MM.1S (cell line): ENCODE measurements around the gene WDR45B.

Experiments used
- DNase-seq: peaks from one replicate; pipeline ENCODE4 v3.0.0-alpha.2; 2015
- H2AFZ ChIP-seq: fragments of 300-600 bp; sonication (generic); 2 replicates; pipeline ENCODE4 v1.6.0; 2016; ENCODE audit warnings: antibody characterized with exemption, low read length
- H3F3A ChIP-seq: fragments of 300-600 bp; sonication (generic); 2 replicates; pipeline ENCODE4 v1.6.1; 2016; ENCODE audit warnings: mild to moderate bottlenecking, antibody characterized with exemption, low read length, moderate library complexity, mixed read lengths; ENCODE audit not compliant: insufficient read depth
- H3K27ac ChIP-seq: fragments of 300-600 bp; sonication (generic); 2 replicates; pipeline ENCODE4 v1.5.1; 2016; ENCODE audit warnings: mild to moderate bottlenecking, low read length
- H3K27me3 ChIP-seq: fragments of 300-600 bp; sonication (generic); replicated peaks from 2 replicates; pipeline ENCODE4 v1.6.0; 2016; ENCODE audit warnings: low read length; ENCODE audit not compliant: insufficient read depth
- H3K36me3 ChIP-seq: fragments of 300-600 bp; sonication (generic); replicated peaks from 2 replicates; pipeline ENCODE4 v1.6.1; 2016; ENCODE audit warnings: mild to moderate bottlenecking, low read length, mixed read lengths; ENCODE audit not compliant: insufficient read depth
- H3K4me1 ChIP-seq: fragments of 300-600 bp; sonication (generic); 2 replicates; pipeline ENCODE4 v1.6.1; 2016; ENCODE audit warnings: low read length, mixed read lengths
- H3K4me2 ChIP-seq: fragments of 300-600 bp; sonication (generic); 2 replicates; pipeline ENCODE4 v1.6.0; 2016; ENCODE audit warnings: low read depth, low read length
- H3K4me3 ChIP-seq: fragments of 300-600 bp; sonication (generic); 2 replicates; pipeline ENCODE4 v1.5.1; 2016; ENCODE audit warnings: low read length, mixed read lengths
- H3K79me2 ChIP-seq: fragments of 300-600 bp; sonication (generic); 2 replicates; pipeline ENCODE4 v1.6.1; 2016; ENCODE audit warnings: mixed run types, low read length, mixed read lengths
- H3K9ac ChIP-seq: fragments of 300-600 bp; sonication (generic); 2 replicates; pipeline ENCODE4 v1.6.1; 2016; ENCODE audit warnings: low read length, mixed read lengths
- H3K9me2 ChIP-seq: fragments of 300-600 bp; sonication (generic); replicated peaks from 2 replicates; pipeline ENCODE4 v1.6.1; 2016; ENCODE audit warnings: mild to moderate bottlenecking, low read length, mixed read lengths; ENCODE audit not compliant: insufficient read depth
- H3K9me3 ChIP-seq: fragments of 300-600 bp; sonication (generic); replicated peaks from 2 replicates; pipeline ENCODE4 v1.6.1; 2016; ENCODE audit warnings: mild to moderate bottlenecking, low read length, mixed read lengths; ENCODE audit not compliant: insufficient read depth
- H4K20me1 ChIP-seq: fragments of 300-600 bp; sonication (generic); 2 replicates; pipeline ENCODE4 v1.6.1; 2016; ENCODE audit warnings: mild to moderate bottlenecking, low read length, moderate library complexity, mixed read lengths; ENCODE audit not compliant: insufficient read depth
- EZH2 ChIP-seq: fragments of 300-600 bp; sonication (generic); optimal IDR thresholded peaks from 2 replicates; pipeline ENCODE3; 2017; ENCODE audit warnings: low read depth, mild to moderate bottlenecking, antibody characterized with exemption, low read length, mixed read lengths
- EZH2phosphoT487 ChIP-seq: fragments of 300-600 bp; sonication (generic); IDR thresholded peaks from 2 replicates; pipeline ENCODE4 v1.6.1; 2018; ENCODE audit warnings: antibody characterized with exemption, low read length
- TF ChIP-seq, protein P1 (sequence below): fragments of 300-600 bp; sonication (generic); IDR thresholded peaks from 2 replicates; pipeline ENCODE4 v1.5.1; 2016; ENCODE audit warnings: antibody characterized with exemption, low read length, mixed read lengths

The WDR45B gene

DNA sequence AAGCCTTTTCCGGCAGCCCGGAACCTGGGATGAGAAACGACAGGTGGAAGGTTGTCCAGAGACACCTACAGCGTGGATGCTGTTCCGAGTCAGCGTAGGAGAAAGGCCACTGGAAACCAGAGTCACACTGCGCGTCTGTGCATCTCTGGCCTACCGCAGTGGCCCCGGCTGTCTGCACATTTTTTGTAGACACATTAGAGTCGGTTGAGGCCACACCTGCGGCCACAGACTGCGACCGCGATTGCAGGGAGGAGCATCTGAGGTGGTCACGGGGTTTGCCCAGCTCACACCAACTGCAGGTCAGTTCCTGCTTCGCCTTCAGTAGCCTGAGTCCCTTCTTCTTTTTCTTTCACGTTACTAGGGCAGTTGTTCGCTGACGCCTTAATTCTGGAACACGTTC, 52.4 kb downstream of the WDR45B start:
- no peak overlapping the region for H3K4me2 ChIP-seq
- no peak overlapping the region for H3K27ac ChIP-seq
- no peaks in the 10 kb centered on the region for H3K9me2 ChIP-seq
- DNase-seq: no peak
- H4K20me1 ChIP-seq: no peaks in the 10 kb centered on the region
- no peak overlapping the region for H2AFZ ChIP-seq
- H3K4me3 ChIP-seq: no peak overlapping the region
- no peak overlapping the region for H3K9ac ChIP-seq
- H3F3A ChIP-seq: peaks cover 16% of the 10 kb centered on the region
- H3K27me3 ChIP-seq: no peaks in the 10 kb centered on the region
- peaks cover 59% of the 10 kb centered on the region for H3K79me2 ChIP-seq
- H3K36me3 ChIP-seq: peaks cover 8% of the 10 kb centered on the region
- H3K4me1 ChIP-seq: no peaks in the 10 kb centered on the region
- TF ChIP-seq, protein P1, sequence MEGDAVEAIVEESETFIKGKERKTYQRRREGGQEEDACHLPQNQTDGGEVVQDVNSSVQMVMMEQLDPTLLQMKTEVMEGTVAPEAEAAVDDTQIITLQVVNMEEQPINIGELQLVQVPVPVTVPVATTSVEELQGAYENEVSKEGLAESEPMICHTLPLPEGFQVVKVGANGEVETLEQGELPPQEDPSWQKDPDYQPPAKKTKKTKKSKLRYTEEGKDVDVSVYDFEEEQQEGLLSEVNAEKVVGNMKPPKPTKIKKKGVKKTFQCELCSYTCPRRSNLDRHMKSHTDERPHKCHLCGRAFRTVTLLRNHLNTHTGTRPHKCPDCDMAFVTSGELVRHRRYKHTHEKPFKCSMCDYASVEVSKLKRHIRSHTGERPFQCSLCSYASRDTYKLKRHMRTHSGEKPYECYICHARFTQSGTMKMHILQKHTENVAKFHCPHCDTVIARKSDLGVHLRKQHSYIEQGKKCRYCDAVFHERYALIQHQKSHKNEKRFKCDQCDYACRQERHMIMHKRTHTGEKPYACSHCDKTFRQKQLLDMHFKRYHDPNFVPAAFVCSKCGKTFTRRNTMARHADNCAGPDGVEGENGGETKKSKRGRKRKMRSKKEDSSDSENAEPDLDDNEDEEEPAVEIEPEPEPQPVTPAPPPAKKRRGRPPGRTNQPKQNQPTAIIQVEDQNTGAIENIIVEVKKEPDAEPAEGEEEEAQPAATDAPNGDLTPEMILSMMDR: no peak
- TF ChIP-seq EZH2 (no peak), EZH2phosphoT487 (no peak)
- no peaks in the 10 kb centered on the region for H3K9me3 ChIP-seq

DNA sequence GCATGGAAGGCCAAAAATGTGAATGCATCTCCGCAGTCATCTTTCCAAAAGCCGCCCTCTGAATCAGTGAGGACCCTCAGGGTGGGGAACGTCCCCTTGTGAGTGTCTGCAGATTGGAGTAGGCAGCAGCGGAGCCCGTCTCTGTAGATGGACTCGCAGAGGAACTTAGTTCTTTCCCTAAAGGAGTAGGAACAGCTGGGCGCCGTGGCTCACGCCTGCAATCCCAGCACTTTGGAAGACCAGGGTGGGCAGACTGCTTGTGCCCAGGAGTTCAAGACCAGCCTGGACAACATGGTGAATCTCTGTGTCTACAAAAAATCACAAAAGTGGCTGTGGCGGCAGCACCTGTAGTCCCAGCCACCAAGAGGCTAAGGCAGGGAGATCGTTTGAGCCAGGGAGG, 53.7 kb downstream of the WDR45B start:
- no peak overlapping the region for H3K4me2 ChIP-seq
- TF ChIP-seq, protein P1: no peak
- no peak for TF ChIP-seq EZH2phosphoT487
- no peak for TF ChIP-seq EZH2
- peaks cover 50% of the 10 kb centered on the region for H3K79me2 ChIP-seq
- peaks cover 20% of the 10 kb centered on the region for H3F3A ChIP-seq
- no peak overlapping the region for H3K27ac ChIP-seq
- H3K36me3 ChIP-seq: peaks cover 4% of the 10 kb centered on the region
- H3K4me3 ChIP-seq: no peak overlapping the region
- DNase-seq: no peak
- no peaks in the 10 kb centered on the region for H3K9me2 ChIP-seq
- H3K27me3 ChIP-seq: no peaks in the 10 kb centered on the region
- H4K20me1 ChIP-seq: no peaks in the 10 kb centered on the region
- no peak overlapping the region for H3K9ac ChIP-seq
- H2AFZ ChIP-seq: no peak overlapping the region
- no peaks in the 10 kb centered on the region for H3K4me1 ChIP-seq
- H3K9me3 ChIP-seq: no peaks in the 10 kb centered on the region

DNA sequence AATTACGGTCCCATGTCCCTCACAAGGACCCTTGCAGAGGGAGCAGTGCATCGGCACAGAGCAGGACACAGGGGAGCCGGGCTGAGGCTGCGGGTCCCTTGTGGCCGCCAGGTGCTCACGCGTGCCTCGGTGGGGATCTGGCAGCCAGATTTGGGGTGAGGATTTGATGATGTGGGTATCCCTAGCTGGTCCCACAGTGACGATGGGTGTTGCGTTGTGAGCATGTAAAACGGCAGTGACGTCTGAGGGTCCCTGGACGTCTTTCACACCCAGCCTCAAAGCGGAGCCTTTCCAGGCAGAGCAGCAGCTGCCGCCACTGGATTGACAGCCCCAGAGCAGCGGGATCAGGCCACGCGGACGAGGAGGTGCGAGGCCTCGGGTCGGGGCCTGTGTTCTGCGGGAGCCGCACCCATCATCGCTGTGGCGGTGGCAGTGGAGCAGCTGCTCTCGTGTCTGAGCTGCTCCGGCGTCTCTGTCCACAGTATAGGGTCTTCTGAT, 54.6 kb downstream of the WDR45B start:
- TF ChIP-seq, protein P1: no peak
- TF ChIP-seq EZH2 (no peak), EZH2phosphoT487 (no peak)
- H3K27ac ChIP-seq: peak overlapping the region; percentile 27; the same call in 1 of the 2 replicates
- peaks cover 4% of the 10 kb centered on the region for H3K36me3 ChIP-seq
- peak overlapping the region; percentile 61; the same call in 1 of the 2 replicates for H3K4me2 ChIP-seq
- no peaks in the 10 kb centered on the region for H3K9me3 ChIP-seq
- H3K4me1 ChIP-seq: no peaks in the 10 kb centered on the region
- peaks cover 44% of the 10 kb centered on the region for H3K79me2 ChIP-seq
- no peaks in the 10 kb centered on the region for H4K20me1 ChIP-seq
- H3K4me3 ChIP-seq: peak overlapping the region; percentile 57
- peaks cover 26% of the 10 kb centered on the region for H3F3A ChIP-seq
- no peaks in the 10 kb centered on the region for H3K27me3 ChIP-seq
- no peaks in the 10 kb centered on the region for H3K9me2 ChIP-seq
- H2AFZ ChIP-seq: no peak overlapping the region
- no peak for DNase-seq
- no peak overlapping the region for H3K9ac ChIP-seq
